ENCODE data around the gene CLEC14A. TPM values are rescaled to one million over a fixed set of nuclear protein-coding genes. Genes with fewer than 3 reads are reported as not detected.

The CLEC14A gene
- total RNA-seq, 4 donors from 2014 or later: 11.4 to 101 (median 27.5) TPM

GRCh38 chr14:38210587-38211216 lies 45.2 kb downstream of the CLEC14A start:
- no peak for TF ChIP-seq CTCF (IDR thresholded peaks at IDR 0.05; ENCODE audit: low read depth)

GRCh38 chr14:38209572-38210557 lies 46.0 kb downstream of the CLEC14A start:
- no peak for TF ChIP-seq CTCF (IDR thresholded peaks at IDR 0.05; ENCODE audit: low read depth)

- TF ChIP-seq CTCF (IDR thresholded peaks at IDR 0.05; ENCODE audit: low read depth): no peak
Observed at GRCh38 chr14:38208618-38209562, 47.0 kb downstream of the CLEC14A start.

DNA sequence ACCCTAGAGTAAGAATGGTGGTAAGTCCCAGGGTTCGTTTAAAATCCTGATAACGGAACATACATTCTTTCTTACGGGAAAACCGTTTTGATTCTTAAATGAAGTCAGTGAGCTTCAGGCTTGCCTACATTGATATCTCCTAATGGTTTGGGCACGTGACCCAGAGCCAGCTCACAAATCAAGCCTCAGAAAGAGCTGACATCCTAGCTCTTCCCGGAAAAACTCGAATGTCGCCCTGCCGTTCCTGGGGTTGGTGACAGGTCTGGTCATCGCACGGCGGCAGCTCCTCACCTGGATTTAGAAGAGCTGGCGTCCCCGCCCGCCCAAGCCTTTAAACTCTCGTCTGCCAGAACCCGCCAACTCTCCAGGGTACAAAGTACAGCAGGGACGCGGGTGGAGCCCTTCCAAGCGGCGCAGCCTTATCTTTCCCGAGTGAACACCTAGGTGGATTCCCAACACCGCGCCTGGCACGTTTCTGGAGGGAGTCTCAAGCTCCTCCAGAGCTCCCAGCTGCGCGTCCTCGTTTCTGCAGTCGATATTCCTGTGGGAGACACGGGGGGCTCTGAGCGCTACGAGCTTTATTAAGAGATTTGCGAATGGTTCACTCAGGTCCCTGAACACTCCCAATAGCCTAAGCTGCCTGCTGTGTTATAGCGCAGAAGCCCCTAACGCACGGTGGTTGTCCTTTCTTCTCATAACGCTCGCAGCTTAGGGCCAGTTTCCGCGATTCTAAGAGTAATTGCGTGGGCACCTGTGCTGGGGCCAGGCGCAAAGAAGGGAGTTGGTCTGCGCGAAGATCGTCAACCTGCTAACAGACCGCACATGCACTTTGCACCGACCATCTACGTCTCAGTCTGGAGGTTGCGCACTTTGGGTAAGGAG lies 47.9 kb downstream of the CLEC14A start, which contains the start of gene SSTR1:
Gene SSTR1, plus strand, starts transcription at position 169 of the 882 bp plus-strand sequence. CDS start 1,486 bp downstream, outside the sequence.
- no peak for TF ChIP-seq CTCF (IDR thresholded peaks at IDR 0.05; ENCODE audit: low read depth)

DNA sequence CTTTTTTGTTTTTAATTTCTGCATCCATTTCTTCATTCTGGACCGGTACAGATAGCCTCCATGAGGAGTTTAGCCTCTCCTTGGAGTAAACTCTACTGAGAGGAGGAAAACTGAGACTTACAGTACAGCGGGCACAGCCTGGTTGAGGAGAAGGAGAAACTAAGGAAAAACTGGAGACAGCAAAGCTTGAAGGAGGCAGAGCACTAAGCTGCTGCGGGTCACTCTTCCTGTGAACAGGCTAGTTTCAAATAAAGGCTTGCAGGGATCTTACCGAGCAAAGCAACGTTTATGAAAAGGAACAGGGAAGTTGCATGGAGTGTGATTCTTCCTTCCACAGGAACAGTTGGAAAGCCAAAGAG lies 48.5 kb downstream of the CLEC14A start:
- TF ChIP-seq CTCF (IDR thresholded peaks at IDR 0.05; ENCODE audit: low read depth): no peak

DNA sequence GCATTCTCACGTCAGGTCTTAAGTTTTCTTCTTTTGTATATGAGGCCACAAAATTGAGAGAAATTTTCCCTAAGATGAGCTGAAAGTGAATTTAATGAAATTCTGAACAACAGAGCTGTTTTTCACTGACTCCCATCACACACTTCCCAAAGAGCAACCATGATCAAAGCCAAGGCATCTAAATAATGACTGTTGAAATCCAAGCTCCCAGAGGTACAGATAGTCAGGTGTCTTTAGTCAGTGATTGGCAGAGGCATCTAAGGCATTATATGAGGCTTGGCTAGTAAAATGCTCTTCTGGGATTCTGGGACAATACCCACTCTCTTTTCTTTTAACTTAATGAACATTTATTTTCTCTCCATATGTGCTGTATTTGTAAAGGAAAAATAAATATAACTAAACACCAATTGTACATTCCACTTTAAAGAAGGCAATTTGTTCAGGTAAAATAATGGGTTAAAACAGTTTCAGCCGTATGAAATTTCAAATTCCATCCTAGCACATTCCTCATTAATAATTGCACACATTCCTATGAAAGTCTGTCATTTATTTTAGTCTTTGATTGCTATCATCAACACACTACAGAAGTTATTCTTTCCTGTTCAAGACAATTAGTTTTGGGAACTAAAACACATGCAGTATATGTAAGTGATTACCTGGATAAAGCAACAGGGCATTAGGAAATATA lies 49.1 kb downstream of the CLEC14A start:
- TF ChIP-seq CTCF (IDR thresholded peaks at IDR 0.05; ENCODE audit: low read depth): no peak
